CD4-positive, alpha-beta T cell treated with Interferon alpha-2 for 1 hour (primary cell): ENCODE measurements around the gene CAMK4.

ENCODE experiments used
- DNase-seq, 2 donors: peaks; one replicate each; pipeline ENCODE4 v3.0.0-alpha.2; 2020 to 2022

The CAMK4 gene

GRCh38 chr5:111447099-111447498, 222.9 kb downstream of the CAMK4 start:
- DNase-seq, result no peak

DNA sequence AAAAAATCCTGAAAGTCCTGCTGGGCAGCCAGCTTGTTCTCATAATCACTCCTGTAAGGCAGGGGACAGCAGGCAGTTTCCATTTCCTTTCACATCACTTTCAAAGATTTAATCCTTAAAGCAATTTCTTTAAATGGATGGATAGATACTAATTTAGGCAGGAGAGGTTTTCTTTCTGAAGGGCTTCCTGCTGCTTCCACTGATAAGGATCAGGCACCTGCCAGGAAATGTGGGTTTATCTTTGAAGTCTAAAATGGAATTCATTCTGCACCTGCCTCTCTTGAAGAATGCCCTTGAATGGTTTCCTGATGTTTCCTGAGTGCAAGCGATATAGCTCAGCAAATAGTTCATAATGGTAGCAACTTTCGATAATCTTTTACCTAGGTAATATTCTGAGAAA, 223.6 kb downstream of the CAMK4 start:
- DNase-seq, result no peak

DNA sequence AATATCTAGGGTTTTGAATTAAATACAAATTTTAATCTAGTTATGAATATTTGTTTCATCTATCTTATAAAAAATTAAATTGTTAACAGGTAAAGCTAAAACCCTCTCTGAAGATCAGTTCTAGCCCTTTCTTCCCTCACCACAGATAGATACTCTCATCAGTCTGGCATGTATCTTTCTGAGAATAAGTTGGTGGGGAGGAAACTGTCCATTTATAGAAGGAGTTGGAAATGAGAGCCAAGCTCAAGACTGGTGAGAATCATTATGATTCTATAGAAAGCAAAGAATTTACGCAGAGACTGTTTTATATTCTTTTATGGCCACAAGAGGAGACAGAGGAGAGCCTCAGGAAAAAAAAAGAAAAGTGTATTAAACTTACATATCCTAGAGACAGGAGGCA, 229.1 kb downstream of the CAMK4 start:
- no peak for DNase-seq

- no peak for DNase-seq
Observed at GRCh38 chr5:111453747-111454146, 229.6 kb downstream of the CAMK4 start.

- DNase-seq, result no peak
Observed at GRCh38 chr5:111454198-111454622, 230.0 kb downstream of the CAMK4 start.

GRCh38 chr5:111454776-111455175, 230.6 kb downstream of the CAMK4 start:
- DNase-seq, result no peak

GRCh38 chr5:111461255-111461671, 237.1 kb downstream of the CAMK4 start:
- DNase-seq, result no peak

GRCh38 chr5:111461934-111462333, 237.8 kb downstream of the CAMK4 start:
- DNase-seq, result no peak

GRCh38 chr5:111463311-111463710, 239.1 kb downstream of the CAMK4 start:
- no peak for DNase-seq

DNA sequence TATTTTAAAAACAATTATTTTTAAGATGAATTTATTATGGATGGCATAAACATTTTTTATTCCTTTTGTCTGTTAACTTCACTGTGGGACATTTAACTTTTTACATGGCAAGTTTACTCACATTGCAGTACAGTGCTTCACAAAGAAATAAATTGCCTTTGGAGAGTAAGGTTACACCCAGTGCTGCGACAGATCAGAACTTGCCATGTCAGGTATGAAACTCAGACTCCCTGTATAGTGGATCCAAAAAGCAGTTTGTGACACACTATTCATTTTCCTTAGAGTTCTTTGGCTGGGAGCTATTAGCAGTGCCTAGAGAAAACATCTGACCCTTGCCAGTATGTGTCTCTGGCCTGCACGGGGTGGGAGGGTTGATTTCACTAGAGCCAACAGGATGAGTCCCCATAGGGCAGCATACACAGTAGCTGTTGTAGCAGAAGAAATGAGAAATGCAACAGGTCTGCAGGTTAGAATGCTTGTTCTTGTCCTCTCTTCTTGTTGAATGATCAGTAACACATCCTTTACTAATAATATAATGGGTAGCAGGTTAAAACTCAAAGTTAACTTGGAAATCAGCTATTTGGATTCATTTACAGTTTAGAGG, 245.2 kb downstream of the CAMK4 start:
- no peak for DNase-seq

DNA sequence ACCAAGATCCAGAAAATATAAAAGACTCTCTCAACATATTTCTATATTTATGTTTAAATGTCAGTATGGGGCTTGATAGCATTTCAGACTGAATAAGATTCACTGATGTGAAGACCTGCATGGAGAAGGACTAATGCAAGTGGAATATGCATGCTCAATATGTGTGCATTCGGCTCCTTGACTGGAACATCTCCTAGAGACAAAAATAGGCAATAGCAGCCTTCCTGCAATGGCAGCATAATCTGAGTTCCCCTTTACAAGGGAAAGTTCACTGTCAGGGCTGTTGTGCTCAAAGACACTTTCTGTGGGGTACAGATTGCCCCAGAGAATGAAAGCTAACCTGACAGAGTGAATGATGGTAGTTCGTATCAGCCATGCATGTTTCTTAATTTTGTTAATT, 245.7 kb downstream of the CAMK4 start:
- no peak for DNase-seq

GRCh38 chr5:111472096-111472495, 247.9 kb downstream of the CAMK4 start:
- no peak for DNase-seq

GRCh38 chr5:111472579-111472978, 248.4 kb downstream of the CAMK4 start:
- DNase-seq, result no peak

DNA sequence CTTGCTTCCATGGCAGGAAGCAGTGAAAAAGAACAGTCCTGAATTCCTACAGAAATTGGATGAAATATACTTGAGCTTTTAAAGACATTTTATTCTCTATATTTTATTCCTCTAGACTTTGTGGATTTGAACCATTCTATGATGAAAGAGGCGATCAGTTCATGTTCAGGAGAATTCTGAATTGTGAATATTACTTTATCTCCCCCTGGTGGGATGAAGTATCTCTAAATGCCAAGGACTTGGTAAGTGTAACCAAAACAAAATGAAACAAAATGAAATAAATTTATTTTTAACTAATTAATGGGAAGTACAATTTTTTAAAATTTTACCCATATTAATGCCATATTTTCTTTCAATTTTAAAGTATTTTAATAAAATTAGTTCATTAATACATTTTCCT, 254.1 kb downstream of the CAMK4 start:
- no peak for DNase-seq

- no peak for DNase-seq
Observed at GRCh38 chr5:111478898-111479297, 254.7 kb downstream of the CAMK4 start.

DNA sequence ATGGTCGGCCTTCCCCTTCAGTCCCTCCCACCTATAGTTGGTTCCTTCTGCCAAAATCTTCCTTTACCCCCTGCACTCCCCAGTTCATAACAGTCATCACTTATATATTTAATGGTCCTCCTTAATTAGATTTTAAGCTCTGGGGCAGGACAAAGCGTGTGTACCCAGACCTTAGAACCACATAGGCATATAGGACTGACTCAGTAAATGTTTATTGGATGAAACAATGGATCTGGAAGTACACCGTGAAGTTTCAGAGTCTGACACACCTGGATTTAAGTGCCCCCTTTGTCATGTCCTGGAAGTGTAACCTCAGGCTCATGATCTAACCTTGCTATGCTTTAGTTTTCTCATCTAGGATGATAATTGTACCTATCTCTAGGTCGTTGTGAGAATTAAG, 256.2 kb downstream of the CAMK4 start:
- no peak for DNase-seq

DNA sequence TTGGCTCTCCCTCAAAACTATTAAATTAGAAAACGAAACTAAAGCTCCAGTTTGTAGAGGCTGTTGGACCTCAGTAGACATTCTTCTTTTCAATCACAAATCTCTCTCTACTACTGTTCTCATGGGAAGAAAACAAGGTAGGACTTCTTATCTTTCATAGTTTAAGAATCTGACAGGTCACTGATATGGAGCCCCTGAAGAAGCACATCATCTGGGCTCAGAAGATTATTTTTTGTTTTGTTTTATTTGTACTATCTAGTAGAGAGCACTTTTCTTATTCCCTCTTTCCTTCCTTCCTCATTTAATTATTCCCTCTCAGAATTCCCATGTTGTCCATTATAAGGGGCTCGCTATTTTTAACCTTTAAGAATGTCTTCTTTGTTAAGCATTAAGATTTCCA, 261.9 kb downstream of the CAMK4 start:
- DNase-seq, result no peak

- no peak for DNase-seq
Observed at GRCh38 chr5:111486926-111487325, 262.7 kb downstream of the CAMK4 start.

DNA sequence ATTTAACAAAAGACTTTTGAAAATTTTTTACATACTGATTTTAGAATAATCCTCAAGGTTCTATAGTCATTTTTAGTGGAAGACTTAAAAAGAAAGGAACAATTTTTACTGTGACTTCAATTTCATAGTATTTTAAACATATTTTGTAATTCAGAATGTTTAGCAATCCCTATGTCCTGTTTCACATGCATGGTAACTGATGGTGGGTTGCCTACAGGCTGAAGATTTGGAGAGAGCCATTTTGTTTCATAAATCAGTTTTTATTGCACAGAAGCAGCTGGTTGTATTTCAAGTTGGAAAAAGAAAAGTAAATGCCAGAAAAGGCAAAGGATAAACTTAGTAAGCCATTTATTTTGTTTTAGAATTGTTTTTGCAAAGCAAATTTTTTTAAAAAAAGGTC, 264.2 kb downstream of the CAMK4 start:
- no peak for DNase-seq

DNA sequence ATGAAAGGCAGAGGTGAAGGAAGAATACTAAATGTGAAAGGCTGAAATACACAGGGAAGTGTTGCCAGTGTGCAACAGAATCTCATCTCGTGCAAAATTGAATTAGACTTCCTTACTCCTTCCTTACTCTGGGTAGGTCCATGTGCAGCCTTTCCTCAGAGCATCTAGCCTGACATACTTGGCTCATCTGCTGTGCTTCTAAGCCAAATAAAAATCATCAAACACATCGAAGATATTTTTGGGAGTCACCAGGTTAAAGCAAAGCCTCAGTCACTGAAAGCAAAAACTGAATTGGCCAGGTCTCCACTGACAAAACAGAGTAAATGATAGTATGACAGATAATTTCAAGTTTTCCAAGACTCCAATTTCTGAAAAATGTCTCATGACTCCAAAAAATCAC, 268.8 kb downstream of the CAMK4 start:
- no peak for DNase-seq

GRCh38 chr5:111494355-111494999, 270.3 kb downstream of the CAMK4 start:
- DNase-seq, result no peak

GRCh38 chr5:111495159-111495558, 271.0 kb downstream of the CAMK4 start:
- no peak for DNase-seq

- no peak for DNase-seq
Observed at GRCh38 chr5:111498346-111498745, 274.2 kb downstream of the CAMK4 start.

- DNase-seq, result no peak
Observed at GRCh38 chr5:111502956-111503355, 278.8 kb downstream of the CAMK4 start.

DNA sequence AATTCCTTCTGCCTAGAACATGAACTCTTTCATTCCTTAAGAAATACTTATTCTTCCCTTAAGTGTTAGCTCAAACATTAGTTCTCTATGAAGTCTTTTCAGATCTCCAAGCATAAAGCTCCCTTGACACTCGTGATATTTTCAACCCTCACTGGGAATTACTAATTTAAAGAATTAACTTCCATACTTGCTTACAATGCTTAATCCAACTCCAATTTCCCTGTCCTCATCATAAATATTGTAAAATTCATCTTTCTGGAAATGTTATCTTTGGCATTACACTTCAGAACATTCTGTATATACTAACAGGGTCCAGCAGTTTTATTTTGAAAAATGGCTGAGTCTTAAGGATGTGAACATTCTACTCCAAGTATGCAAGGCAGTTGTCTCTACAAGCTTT, 280.9 kb downstream of the CAMK4 start:
- DNase-seq, result no peak
